WTC11 (cell line): Measurements from ENCODE around the gene STK11.

Experiments
- CREB1 ChIP-seq: sonication (generic); formaldehyde crosslinking; IDR thresholded peaks from 2 replicates; pipeline ENCODE4 v1.8.0; 2023; ENCODE audit warnings: mild to moderate bottlenecking, missing genetic modification reagents
- SMAD3 ChIP-seq: sonication (generic); formaldehyde crosslinking; IDR thresholded peaks from 2 replicates; pipeline ENCODE4 v1.8.0; 2022; ENCODE audit warnings: missing genetic modification reagents, mild to moderate bottlenecking, borderline replicate concordance
- TF ChIP-seq, protein P1 (sequence below): sonication (generic); formaldehyde crosslinking; IDR thresholded peaks from 2 replicates; pipeline ENCODE4 v1.8.0; 2022; ENCODE audit warnings: mild to moderate bottlenecking, missing genetic modification reagents
- TF ChIP-seq, protein P2 (sequence below): fragments of 200-600 bp; IDR thresholded peaks from 2 replicates; pipeline ENCODE4 v1.8.0; 2022; ENCODE audit warnings: antibody characterized with exemption
- TF ChIP-seq, protein P3 (sequence below): fragments of 250-450 bp; sonication (Bioruptor Pico); IDR thresholded peaks from 2 replicates; pipeline ENCODE4 v2.1.2; 2022; ENCODE audit warnings: mild to moderate bottlenecking, moderate library complexity
- TF ChIP-seq, protein P4 (sequence below): fragments of 250-450 bp; sonication (Bioruptor Pico); IDR thresholded peaks from 2 replicates; pipeline ENCODE4 v1.9.0; 2021; ENCODE audit warnings: moderate library complexity, mild to moderate bottlenecking, inconsistent platforms, borderline replicate concordance

DNA sequence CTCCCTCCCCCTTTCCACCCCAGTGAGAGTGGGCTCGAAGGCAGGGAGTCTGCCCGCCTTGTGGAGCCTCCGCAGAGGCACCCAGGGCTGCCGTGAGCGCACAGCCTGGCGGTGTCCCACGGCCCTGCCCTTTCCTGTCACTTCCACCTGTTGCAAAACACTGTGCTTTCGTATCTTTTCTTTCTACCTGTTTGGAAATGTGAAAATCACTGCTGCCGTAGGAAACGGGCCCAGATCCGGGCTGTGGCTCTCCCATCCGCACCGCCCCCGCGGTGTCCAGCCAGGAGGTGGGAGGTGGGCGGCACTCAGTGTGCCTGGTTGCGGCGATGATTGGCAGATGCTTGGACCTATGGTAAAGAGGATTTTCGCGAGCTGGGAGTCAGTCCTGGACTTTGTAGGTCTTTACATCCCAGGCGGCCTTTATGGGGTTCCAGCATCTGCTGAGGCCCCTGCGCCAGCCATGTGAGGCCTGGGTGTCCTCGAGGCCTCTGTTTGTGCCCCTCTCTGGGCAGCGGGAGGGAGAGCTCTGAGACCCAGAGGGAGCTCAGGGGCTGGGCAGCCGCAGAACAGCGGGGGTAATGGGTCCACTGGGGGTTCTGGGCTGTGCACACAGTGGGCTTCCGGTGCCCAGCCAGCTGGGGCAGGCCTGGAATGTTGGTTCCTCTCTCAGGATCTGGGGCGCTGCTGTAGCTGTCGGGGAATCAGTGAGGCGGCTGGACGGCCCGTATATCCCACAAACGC lies 6.1 kb downstream of the STK11 start:
- TF ChIP-seq, protein P1, sequence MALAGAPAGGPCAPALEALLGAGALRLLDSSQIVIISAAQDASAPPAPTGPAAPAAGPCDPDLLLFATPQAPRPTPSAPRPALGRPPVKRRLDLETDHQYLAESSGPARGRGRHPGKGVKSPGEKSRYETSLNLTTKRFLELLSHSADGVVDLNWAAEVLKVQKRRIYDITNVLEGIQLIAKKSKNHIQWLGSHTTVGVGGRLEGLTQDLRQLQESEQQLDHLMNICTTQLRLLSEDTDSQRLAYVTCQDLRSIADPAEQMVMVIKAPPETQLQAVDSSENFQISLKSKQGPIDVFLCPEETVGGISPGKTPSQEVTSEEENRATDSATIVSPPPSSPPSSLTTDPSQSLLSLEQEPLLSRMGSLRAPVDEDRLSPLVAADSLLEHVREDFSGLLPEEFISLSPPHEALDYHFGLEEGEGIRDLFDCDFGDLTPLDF (CRISPR knock-in tag) = no peak
- TF ChIP-seq CREB1 (CRISPR knock-in tag) (no peak), SMAD3 (CRISPR knock-in tag) (no peak)
- TF ChIP-seq, protein P2, sequence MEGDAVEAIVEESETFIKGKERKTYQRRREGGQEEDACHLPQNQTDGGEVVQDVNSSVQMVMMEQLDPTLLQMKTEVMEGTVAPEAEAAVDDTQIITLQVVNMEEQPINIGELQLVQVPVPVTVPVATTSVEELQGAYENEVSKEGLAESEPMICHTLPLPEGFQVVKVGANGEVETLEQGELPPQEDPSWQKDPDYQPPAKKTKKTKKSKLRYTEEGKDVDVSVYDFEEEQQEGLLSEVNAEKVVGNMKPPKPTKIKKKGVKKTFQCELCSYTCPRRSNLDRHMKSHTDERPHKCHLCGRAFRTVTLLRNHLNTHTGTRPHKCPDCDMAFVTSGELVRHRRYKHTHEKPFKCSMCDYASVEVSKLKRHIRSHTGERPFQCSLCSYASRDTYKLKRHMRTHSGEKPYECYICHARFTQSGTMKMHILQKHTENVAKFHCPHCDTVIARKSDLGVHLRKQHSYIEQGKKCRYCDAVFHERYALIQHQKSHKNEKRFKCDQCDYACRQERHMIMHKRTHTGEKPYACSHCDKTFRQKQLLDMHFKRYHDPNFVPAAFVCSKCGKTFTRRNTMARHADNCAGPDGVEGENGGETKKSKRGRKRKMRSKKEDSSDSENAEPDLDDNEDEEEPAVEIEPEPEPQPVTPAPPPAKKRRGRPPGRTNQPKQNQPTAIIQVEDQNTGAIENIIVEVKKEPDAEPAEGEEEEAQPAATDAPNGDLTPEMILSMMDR = no peak
- TF ChIP-seq, protein P3, sequence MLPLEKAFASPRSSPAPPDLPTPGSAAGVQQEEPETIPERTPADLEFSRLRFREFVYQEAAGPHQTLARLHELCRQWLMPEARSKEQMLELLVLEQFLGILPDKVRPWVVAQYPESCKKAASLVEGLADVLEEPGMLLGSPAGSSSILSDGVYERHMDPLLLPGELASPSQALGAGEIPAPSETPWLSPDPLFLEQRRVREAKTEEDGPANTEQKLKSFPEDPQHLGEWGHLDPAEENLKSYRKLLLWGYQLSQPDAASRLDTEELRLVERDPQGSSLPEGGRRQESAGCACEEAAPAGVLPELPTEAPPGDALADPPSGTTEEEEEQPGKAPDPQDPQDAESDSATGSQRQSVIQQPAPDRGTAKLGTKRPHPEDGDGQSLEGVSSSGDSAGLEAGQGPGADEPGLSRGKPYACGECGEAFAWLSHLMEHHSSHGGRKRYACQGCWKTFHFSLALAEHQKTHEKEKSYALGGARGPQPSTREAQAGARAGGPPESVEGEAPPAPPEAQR (CRISPR knock-in tag) = no peak
- TF ChIP-seq, protein P4, sequence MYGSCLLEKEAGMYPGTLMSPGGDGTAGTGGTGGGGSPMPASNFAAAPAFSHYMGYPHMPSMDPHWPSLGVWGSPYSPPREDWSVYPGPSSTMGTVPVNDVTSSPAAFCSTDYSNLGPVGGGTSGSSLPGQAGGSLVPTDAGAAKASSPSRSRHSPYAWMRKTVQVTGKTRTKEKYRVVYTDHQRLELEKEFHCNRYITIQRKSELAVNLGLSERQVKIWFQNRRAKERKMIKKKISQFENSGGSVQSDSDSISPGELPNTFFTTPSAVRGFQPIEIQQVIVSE (CRISPR knock-in tag) = no peak
